ENCODE results near the gene KDM2A.

Gene KDM2A

DNA sequence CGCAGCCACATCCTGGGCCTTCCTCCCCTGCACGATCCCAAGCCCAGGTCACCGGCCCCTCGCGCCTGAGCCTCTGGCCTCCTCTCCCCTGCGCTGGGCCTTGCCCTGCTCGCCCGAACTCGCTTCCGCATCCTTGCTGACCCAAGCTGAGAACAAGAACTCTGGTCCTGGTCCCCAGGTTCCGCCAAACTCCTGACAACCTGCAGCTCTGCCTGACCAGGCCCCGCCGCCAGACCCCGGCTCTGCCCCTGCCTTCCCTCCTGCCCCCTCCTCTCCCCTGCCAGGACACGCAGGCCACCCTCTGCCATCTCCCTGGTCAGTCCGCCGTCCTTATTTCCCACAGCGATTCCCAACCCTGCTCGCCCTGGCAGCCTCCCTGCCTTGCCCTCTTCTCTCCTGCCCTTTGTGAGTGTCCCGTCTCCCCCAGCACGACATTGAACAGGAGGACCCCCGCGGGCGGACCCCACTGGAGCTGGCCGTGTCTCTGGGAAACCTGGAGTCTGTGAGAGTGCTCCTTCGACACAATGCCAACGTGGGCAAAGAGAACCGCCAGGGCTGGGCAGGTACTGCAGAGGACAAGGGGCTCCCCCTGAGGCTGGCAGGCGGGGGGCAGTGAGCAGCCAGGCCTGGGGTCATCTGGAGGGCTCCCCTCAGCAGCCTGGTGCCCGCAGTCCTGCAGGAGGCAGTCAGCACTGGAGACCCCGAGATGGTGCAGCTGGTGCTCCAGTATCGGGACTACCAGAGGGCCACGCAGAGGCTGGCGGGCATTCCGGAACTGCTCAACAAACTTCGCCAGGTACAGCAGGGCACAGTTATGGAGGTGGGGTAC is 170.8 kb downstream of the KDM2A start:
- no peak for DNase-seq (ENCODE audit: low spot score)
- TF ChIP-seq, protein P1, sequence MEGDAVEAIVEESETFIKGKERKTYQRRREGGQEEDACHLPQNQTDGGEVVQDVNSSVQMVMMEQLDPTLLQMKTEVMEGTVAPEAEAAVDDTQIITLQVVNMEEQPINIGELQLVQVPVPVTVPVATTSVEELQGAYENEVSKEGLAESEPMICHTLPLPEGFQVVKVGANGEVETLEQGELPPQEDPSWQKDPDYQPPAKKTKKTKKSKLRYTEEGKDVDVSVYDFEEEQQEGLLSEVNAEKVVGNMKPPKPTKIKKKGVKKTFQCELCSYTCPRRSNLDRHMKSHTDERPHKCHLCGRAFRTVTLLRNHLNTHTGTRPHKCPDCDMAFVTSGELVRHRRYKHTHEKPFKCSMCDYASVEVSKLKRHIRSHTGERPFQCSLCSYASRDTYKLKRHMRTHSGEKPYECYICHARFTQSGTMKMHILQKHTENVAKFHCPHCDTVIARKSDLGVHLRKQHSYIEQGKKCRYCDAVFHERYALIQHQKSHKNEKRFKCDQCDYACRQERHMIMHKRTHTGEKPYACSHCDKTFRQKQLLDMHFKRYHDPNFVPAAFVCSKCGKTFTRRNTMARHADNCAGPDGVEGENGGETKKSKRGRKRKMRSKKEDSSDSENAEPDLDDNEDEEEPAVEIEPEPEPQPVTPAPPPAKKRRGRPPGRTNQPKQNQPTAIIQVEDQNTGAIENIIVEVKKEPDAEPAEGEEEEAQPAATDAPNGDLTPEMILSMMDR (IDR thresholded peaks at IDR 0.05; ENCODE audit: borderline replicate concordance, control extremely low read depth, extremely low read depth, insufficient read depth, missing control alignments): no peak
- in situ Hi-C loops (cut with MboI; ENCODE audit: low sequenced_read_pairs, unreplicated experiment): no loop called here

- in situ Hi-C loops (cut with MboI; ENCODE audit: low sequenced_read_pairs, unreplicated experiment): no loop called here
- no peak for DNase-seq (ENCODE audit: low spot score)
These were observed 171.7 kb downstream of the KDM2A start for GRCh38 chr11:67290801-67291200.

DNA sequence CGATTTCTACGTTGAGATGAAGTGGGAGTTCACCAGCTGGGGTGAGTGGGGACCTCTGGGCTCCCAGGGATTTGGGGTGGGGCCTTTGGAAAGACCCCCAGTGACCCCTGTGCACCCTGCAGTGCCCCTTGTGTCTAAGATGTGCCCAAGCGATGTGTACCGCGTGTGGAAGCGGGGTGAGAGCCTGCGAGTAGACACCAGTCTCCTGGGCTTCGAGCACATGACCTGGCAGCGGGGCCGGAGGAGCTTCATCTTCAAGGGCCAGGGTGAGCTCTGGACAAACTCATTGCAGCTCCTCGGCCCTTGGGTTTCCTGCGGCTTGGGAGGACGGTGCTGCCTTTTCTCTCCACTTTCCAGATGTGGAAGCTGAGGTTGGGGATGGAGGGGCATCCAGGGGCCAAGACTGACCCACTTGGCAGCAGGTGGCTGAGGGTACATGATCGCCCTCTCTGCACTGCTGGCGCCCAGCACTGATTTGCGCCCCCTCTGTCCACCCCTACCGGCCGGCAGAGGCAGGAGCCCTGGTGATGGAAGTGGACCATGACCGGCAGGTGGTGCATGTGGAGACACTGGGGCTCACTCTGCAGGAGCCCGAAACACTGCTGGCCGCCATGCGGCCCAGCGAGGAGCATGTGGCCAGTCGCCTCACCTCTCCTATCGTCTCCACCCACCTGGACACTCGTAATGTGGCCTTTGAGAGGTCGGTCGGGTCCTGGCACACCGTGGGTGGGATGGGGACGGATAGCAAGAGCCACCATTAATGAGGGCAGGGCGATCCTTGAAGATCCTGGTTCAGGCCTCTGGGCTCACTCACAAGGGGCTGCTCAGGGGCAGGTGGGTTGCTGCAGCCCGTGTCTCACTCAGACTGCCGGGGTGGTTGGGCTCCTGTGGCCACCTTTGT is 172.7 kb downstream of the KDM2A start:
- in situ Hi-C loops (cut with MboI; ENCODE audit: low sequenced_read_pairs, unreplicated experiment): no loop called here
- TF ChIP-seq, protein P1 (IDR thresholded peaks at IDR 0.05; ENCODE audit: borderline replicate concordance, control extremely low read depth, extremely low read depth, insufficient read depth, missing control alignments): no peak
- no peak for DNase-seq (ENCODE audit: low spot score)

More at GRCh38 chr11:67290801-67291200, 171.7 kb downstream of the KDM2A start:
- TF ChIP-seq, protein P1 (IDR thresholded peaks at IDR 0.05; ENCODE audit: borderline replicate concordance, control extremely low read depth, extremely low read depth, insufficient read depth, missing control alignments): no peak

- TF ChIP-seq, protein P1 (IDR thresholded peaks at IDR 0.05; ENCODE audit: borderline replicate concordance, control extremely low read depth, extremely low read depth, insufficient read depth, missing control alignments): no peak
- in situ Hi-C loops (cut with MboI; ENCODE audit: low sequenced_read_pairs, unreplicated experiment): no loop called here
- DNase-seq (ENCODE audit: low spot score): no peak
These were observed 173.6 kb downstream of the KDM2A start for GRCh38 chr11:67292671-67293070.

- TF ChIP-seq, protein P1 (IDR thresholded peaks at IDR 0.05; ENCODE audit: borderline replicate concordance, control extremely low read depth, extremely low read depth, insufficient read depth, missing control alignments): no peak
- DNase-seq (ENCODE audit: low spot score): no peak
- in situ Hi-C loops (cut with MboI; ENCODE audit: low sequenced_read_pairs, unreplicated experiment): no loop called here
These were observed 174.0 kb downstream of the KDM2A start for GRCh38 chr11:67293090-67293489.

- in situ Hi-C loops (cut with MboI; ENCODE audit: low sequenced_read_pairs, unreplicated experiment): no loop called here
- TF ChIP-seq, protein P1 (IDR thresholded peaks at IDR 0.05; ENCODE audit: borderline replicate concordance, control extremely low read depth, extremely low read depth, insufficient read depth, missing control alignments): no peak
- DNase-seq (ENCODE audit: low spot score): no peak
These were observed 176.8 kb downstream of the KDM2A start for GRCh38 chr11:67295846-67296245.
